GM19468 (cell line): ENCODE results near the gene PNLIPRP2.

Source experiments
- ATAC-seq: cut with Tn5 transposase; IDR thresholded peaks from one replicate; pipeline ENCODE4 v1.9.1; 2021; ENCODE audit warnings: mild to moderate bottlenecking, moderate library complexity, moderate number of reproducible peaks; ENCODE audit not compliant: unreplicated experiment; ENCODE audit errors: extremely low read depth

The PNLIPRP2 gene

GRCh38 chr10:116620423-116621400, at the start of gene PNLIPRP2:
PNLIPRP2 (plus strand) TSS chr10:116620953.
- ATAC-seq: no peak

GRCh38 chr10:116574797-116575196, 46.0 kb upstream of the PNLIPRP2 start:
- ATAC-seq: no peak

GRCh38 chr10:116587878-116588591, 32.7 kb upstream of the PNLIPRP2 start:
- ATAC-seq: no peak

- no peak for ATAC-seq
Observed at GRCh38 chr10:116588995-116589394, 31.8 kb upstream of the PNLIPRP2 start.

GRCh38 chr10:116589926-116590325, 30.8 kb upstream of the PNLIPRP2 start:
- ATAC-seq: no peak

GRCh38 chr10:116590590-116591444, 29.9 kb upstream of the PNLIPRP2 start, which contains the start of gene PNLIPRP1:
PNLIPRP1 (plus strand) TSS chr10:116590959; CDS start chr10:116591130, 171 bp downstream.
- ATAC-seq: no peak

GRCh38 chr10:116593139-116593740, 27.5 kb upstream of the PNLIPRP2 start:
- ATAC-seq: no peak

GRCh38 chr10:116594525-116595035, 26.2 kb upstream of the PNLIPRP2 start:
- no peak for ATAC-seq

GRCh38 chr10:116596062-116596461, 24.7 kb upstream of the PNLIPRP2 start:
- no peak for ATAC-seq

GRCh38 chr10:116597543-116597942, 23.2 kb upstream of the PNLIPRP2 start:
- no peak for ATAC-seq

- no peak for ATAC-seq
Observed at GRCh38 chr10:116598329-116598728, 22.4 kb upstream of the PNLIPRP2 start.

- no peak for ATAC-seq
Observed at GRCh38 chr10:116599991-116600390, 20.8 kb upstream of the PNLIPRP2 start.

GRCh38 chr10:116602648-116603400, 17.9 kb upstream of the PNLIPRP2 start:
- no peak for ATAC-seq

- no peak for ATAC-seq
Observed at GRCh38 chr10:116606061-116606483, 14.7 kb upstream of the PNLIPRP2 start.

GRCh38 chr10:116607336-116607735, 13.4 kb upstream of the PNLIPRP2 start:
- no peak for ATAC-seq

- no peak for ATAC-seq
Observed at GRCh38 chr10:116608686-116609594, 11.8 kb upstream of the PNLIPRP2 start.

GRCh38 chr10:116610443-116611152, 10.2 kb upstream of the PNLIPRP2 start:
- no peak for ATAC-seq
